Stimulated activated CD8-positive, alpha-beta memory T cell treated with anti-CD3 and anti-CD28 coated beads, Interleukin-4, amount 100 ng/mL, for 4 hours (primary cell): ENCODE data around the gene GLDC.

Source experiments
- DNase-seq, 2 donors: peaks; one replicate each; pipeline ENCODE4 v3.0.0-alpha.2; 2020; ENCODE audit warnings: low read depth in 2 of 2, low spot score in 1 of 2

The GLDC gene

GRCh38 chr9:6512085-6512657, 133.4 kb downstream of the GLDC start:
- no peak for DNase-seq

- no peak for DNase-seq
Observed at GRCh38 chr9:6506571-6506970, 139.0 kb downstream of the GLDC start.

- no peak for DNase-seq
Observed at GRCh38 chr9:6502399-6502798, 143.1 kb downstream of the GLDC start.

- no peak for DNase-seq
Observed at GRCh38 chr9:6501526-6502210, 143.9 kb downstream of the GLDC start.

GRCh38 chr9:6498982-6499381, 146.5 kb downstream of the GLDC start:
- no peak for DNase-seq

- no peak for DNase-seq
Observed at GRCh38 chr9:6495466-6495865, 150.1 kb downstream of the GLDC start.

- no peak for DNase-seq
Observed at GRCh38 chr9:6490863-6491262, 154.7 kb downstream of the GLDC start.

- DNase-seq, result no peak
Observed at GRCh38 chr9:6489099-6489498, 156.4 kb downstream of the GLDC start.

GRCh38 chr9:6488395-6488794, 157.1 kb downstream of the GLDC start:
- no peak for DNase-seq

- no peak for DNase-seq
Observed at GRCh38 chr9:6484210-6484609, 161.3 kb downstream of the GLDC start.
